Stimulated activated CD8-positive, alpha-beta memory T cell treated with anti-CD3 and anti-CD28 coated beads, Interleukin-2, amount 100 ng/mL, for 48 hours (primary cell): ENCODE results near the gene TXLNA.

Source experiments
- DNase-seq, 2 donors: peaks; one replicate each; pipeline ENCODE4 v3.0.0-alpha.2; 2020; ENCODE audit warnings: low read depth in 2 of 2

The TXLNA gene

DNA sequence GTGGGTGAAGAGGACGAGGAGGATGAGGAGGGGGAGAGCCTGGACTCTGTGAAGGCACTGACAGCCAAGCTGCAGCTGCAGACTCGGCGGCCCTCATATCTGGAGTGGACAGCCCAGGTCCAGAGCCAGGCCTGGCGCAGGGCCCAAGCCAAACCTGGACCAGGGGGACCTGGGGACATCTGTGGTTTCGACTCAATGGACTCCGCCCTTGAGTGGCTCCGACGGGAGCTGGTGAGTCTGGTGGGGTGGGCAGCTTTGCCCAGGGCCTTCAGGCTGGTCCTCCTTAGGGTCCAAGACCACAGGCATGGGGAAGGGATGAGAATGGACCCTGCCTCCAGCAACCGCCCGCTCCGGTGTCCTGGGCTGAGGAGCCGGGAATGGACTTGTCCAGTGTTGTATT is 68.0 kb downstream of the TXLNA start:
- DNase-seq, result no peak
